T-helper 1 cell treated with Interleukin-12 subunit alpha and Interleukin-12 subunit beta and Interleukin-4 antibody, amounts not matched to agents 30 μg/mL and 1 μg/mL, for 36 hours (primary cell): Measurements from ENCODE around the gene AP4S1.
"Not testable (repeated sequence)": the region's sequence is repeated elsewhere in the genome, so short reads cannot be mapped to it uniquely, and the experiment has no call there.

Experiments used
- H3K27ac Mint-ChIP-seq: one replicate; pipeline ENCODE4 v1.8.0; 2021; ENCODE audit warnings: mild to moderate bottlenecking, mixed read lengths
- H3K27me3 Mint-ChIP-seq: one replicate; pipeline ENCODE4 v1.8.0; 2021; ENCODE audit warnings: low read depth, mixed read lengths
- H3K36me3 Mint-ChIP-seq: one replicate; pipeline ENCODE4 v1.8.0; 2021; ENCODE audit warnings: low read depth, mixed read lengths
- H3K4me1 Mint-ChIP-seq: one replicate; pipeline ENCODE4 v1.8.0; 2021; ENCODE audit warnings: low read depth, mixed read lengths
- H3K4me3 Mint-ChIP-seq: one replicate; pipeline ENCODE4 v1.8.0; 2021; ENCODE audit warnings: mild to moderate bottlenecking, moderate library complexity, mixed read lengths
- H3K9me3 Mint-ChIP-seq: one replicate; pipeline ENCODE4 v1.8.0; 2021; ENCODE audit warnings: mixed read lengths

Gene AP4S1

GRCh38 chr14:31025367-31026076 is at the start of gene AP4S1:
AP4S1 (plus strand) TSS chr14:31025649; CDS start chr14:31066197, 40,548 bp downstream.
- Mint-ChIP-seq H3K36me3 (peaks cover 19% of the 10 kb centered on the region), H3K27ac (peak within 1 kb of the TSS; percentile 96), H3K4me3 (peak within 1 kb of the TSS; percentile 99), H3K4me1 (peaks cover 36% of the 10 kb centered on the region), H3K27me3 (no peaks in the 10 kb centered on the region), H3K9me3 (no peaks in the 10 kb centered on the region)

- Mint-ChIP-seq H3K4me1 (peaks cover 16% of the 10 kb centered on the region), H3K4me3 (no peak overlapping the region), H3K36me3 (peaks cover 3% of the 10 kb centered on the region), H3K27ac (no peak overlapping the region), H3K27me3 (no peaks in the 10 kb centered on the region), H3K9me3 (no peaks in the 10 kb centered on the region)
Measured at GRCh38 chr14:30977752-30978151, 47.7 kb upstream of the AP4S1 start.

- H3K27me3 Mint-ChIP-seq, H3K36me3 Mint-ChIP-seq, H3K9me3 Mint-ChIP-seq, H3K4me1 Mint-ChIP-seq, H3K4me3 Mint-ChIP-seq, H3K27ac Mint-ChIP-seq: not testable (repeated sequence)
Measured at GRCh38 chr14:30980106-30980704, 45.2 kb upstream of the AP4S1 start.

GRCh38 chr14:30980980-30981379 is 44.5 kb upstream of the AP4S1 start:
- Mint-ChIP-seq H3K4me1 (peaks cover 3% of the 10 kb centered on the region), H3K27me3 (no peaks in the 10 kb centered on the region), H3K9me3 (no peaks in the 10 kb centered on the region), H3K36me3 (no peaks in the 10 kb centered on the region), H3K4me3 (no peak overlapping the region), H3K27ac (no peak overlapping the region)

GRCh38 chr14:30982533-30982932 is 42.9 kb upstream of the AP4S1 start:
- no peak overlapping the region for H3K4me3 Mint-ChIP-seq
- H3K36me3 Mint-ChIP-seq = no peaks in the 10 kb centered on the region
- H3K27me3 Mint-ChIP-seq = no peaks in the 10 kb centered on the region
- no peaks in the 10 kb centered on the region for H3K9me3 Mint-ChIP-seq
- H3K27ac Mint-ChIP-seq = no peak overlapping the region
- peaks cover 3% of the 10 kb centered on the region for H3K4me1 Mint-ChIP-seq

- no peaks in the 10 kb centered on the region for H3K27me3 Mint-ChIP-seq
- H3K36me3 Mint-ChIP-seq = no peaks in the 10 kb centered on the region
- no peaks in the 10 kb centered on the region for H3K9me3 Mint-ChIP-seq
Measured at GRCh38 chr14:30983858-30984257, 41.6 kb upstream of the AP4S1 start.

GRCh38 chr14:30985796-30986195 is 39.7 kb upstream of the AP4S1 start:
- Mint-ChIP-seq H3K36me3 (no peaks in the 10 kb centered on the region), H3K4me1 (peaks cover 2% of the 10 kb centered on the region), H3K4me3 (no peak overlapping the region), H3K27ac (no peak overlapping the region), H3K27me3 (no peaks in the 10 kb centered on the region), H3K9me3 (no peaks in the 10 kb centered on the region)

More at GRCh38 chr14:30983858-30984257, 41.6 kb upstream of the AP4S1 start:
- Mint-ChIP-seq H3K27ac (no peak overlapping the region), H3K4me1 (peaks cover 3% of the 10 kb centered on the region), H3K4me3 (no peak overlapping the region)

- Mint-ChIP-seq H3K27me3 (no peaks in the 10 kb centered on the region), H3K4me3 (no peak overlapping the region), H3K36me3 (peaks cover 4% of the 10 kb centered on the region), H3K9me3 (no peaks in the 10 kb centered on the region), H3K27ac (no peak overlapping the region), H3K4me1 (peaks cover 6% of the 10 kb centered on the region)
Measured at GRCh38 chr14:30988509-30988908, 36.9 kb upstream of the AP4S1 start.

GRCh38 chr14:30990770-30991169 is 34.7 kb upstream of the AP4S1 start:
- Mint-ChIP-seq H3K27ac (no peak overlapping the region), H3K4me3 (no peak overlapping the region), H3K4me1 (peaks cover 16% of the 10 kb centered on the region), H3K9me3 (no peaks in the 10 kb centered on the region), H3K36me3 (peaks cover 6% of the 10 kb centered on the region), H3K27me3 (no peaks in the 10 kb centered on the region)

- peaks cover 6% of the 10 kb centered on the region for H3K36me3 Mint-ChIP-seq
- H3K27me3 Mint-ChIP-seq = no peaks in the 10 kb centered on the region
- no peak overlapping the region for H3K4me3 Mint-ChIP-seq
- H3K9me3 Mint-ChIP-seq = no peaks in the 10 kb centered on the region
- H3K4me1 Mint-ChIP-seq = peaks cover 16% of the 10 kb centered on the region
- H3K27ac Mint-ChIP-seq = no peak overlapping the region
Measured at GRCh38 chr14:30991408-30991807, 34.0 kb upstream of the AP4S1 start.

GRCh38 chr14:30993071-30993470 is 32.4 kb upstream of the AP4S1 start:
- H3K4me3 Mint-ChIP-seq = no peak overlapping the region
- peaks cover 8% of the 10 kb centered on the region for H3K9me3 Mint-ChIP-seq
- H3K27me3 Mint-ChIP-seq = no peaks in the 10 kb centered on the region
- no peak overlapping the region for H3K27ac Mint-ChIP-seq
- H3K4me1 Mint-ChIP-seq = peaks cover 17% of the 10 kb centered on the region
- peaks cover 19% of the 10 kb centered on the region for H3K36me3 Mint-ChIP-seq

- peaks cover 22% of the 10 kb centered on the region for H3K9me3 Mint-ChIP-seq
- no peak overlapping the region for H3K27ac Mint-ChIP-seq
- peaks cover 36% of the 10 kb centered on the region for H3K36me3 Mint-ChIP-seq
- peaks cover 15% of the 10 kb centered on the region for H3K4me1 Mint-ChIP-seq
- H3K27me3 Mint-ChIP-seq = no peaks in the 10 kb centered on the region
- no peak overlapping the region for H3K4me3 Mint-ChIP-seq
Measured at GRCh38 chr14:30994681-30995620, 30.5 kb upstream of the AP4S1 start.

GRCh38 chr14:30995689-30996088 is 29.8 kb upstream of the AP4S1 start:
- no peak overlapping the region for H3K4me3 Mint-ChIP-seq
- H3K36me3 Mint-ChIP-seq = peaks cover 41% of the 10 kb centered on the region
- peaks cover 27% of the 10 kb centered on the region for H3K9me3 Mint-ChIP-seq
- peaks cover 15% of the 10 kb centered on the region for H3K4me1 Mint-ChIP-seq
- H3K27ac Mint-ChIP-seq = no peak overlapping the region
- no peaks in the 10 kb centered on the region for H3K27me3 Mint-ChIP-seq

- no peak overlapping the region for H3K4me3 Mint-ChIP-seq
- H3K9me3 Mint-ChIP-seq = peaks cover 28% of the 10 kb centered on the region
- H3K27me3 Mint-ChIP-seq = no peaks in the 10 kb centered on the region
- peaks cover 45% of the 10 kb centered on the region for H3K36me3 Mint-ChIP-seq
- H3K27ac Mint-ChIP-seq = no peak overlapping the region
- peaks cover 12% of the 10 kb centered on the region for H3K4me1 Mint-ChIP-seq
Measured at GRCh38 chr14:30996892-30997659, 28.4 kb upstream of the AP4S1 start.
